DMS114 treated with DMSO at 0.1 percent for 48 hours (cell line): ENCODE data around the gene AIDA.
"Not testable (repeated sequence)": the region's sequence is repeated elsewhere in the genome, so short reads cannot be mapped to it uniquely, and the experiment has no call there.

Experiments used
- DNase-seq: peaks from one replicate; lab custom pipeline; 2025; ENCODE audit not compliant: unreplicated experiment; lab: John Stamatoyannopoulos, UW

The AIDA gene, protein sequence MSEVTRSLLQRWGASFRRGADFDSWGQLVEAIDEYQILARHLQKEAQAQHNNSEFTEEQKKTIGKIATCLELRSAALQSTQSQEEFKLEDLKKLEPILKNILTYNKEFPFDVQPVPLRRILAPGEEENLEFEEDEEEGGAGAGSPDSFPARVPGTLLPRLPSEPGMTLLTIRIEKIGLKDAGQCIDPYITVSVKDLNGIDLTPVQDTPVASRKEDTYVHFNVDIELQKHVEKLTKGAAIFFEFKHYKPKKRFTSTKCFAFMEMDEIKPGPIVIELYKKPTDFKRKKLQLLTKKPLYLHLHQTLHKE

GRCh38 chr1:222712253-222713090, at the start of gene AIDA, which contains the start of gene BROX:
Gene AIDA (minus strand): TSS chr1:222712491. CDS start chr1:222712317, 174 bp downstream.
Gene BROX (plus strand): TSS chr1:222712564. CDS start chr1:222715700, 3,136 bp downstream.
- peak; percentile 79 for DNase-seq

- DNase-seq, result no peak
Observed at GRCh38 chr1:222761083-222761482, 48.8 kb upstream of the AIDA start.

GRCh38 chr1:222759451-222760035, 47.3 kb upstream of the AIDA start:
- no peak for DNase-seq

- DNase-seq, result no peak
Observed at GRCh38 chr1:222757646-222758268, 45.5 kb upstream of the AIDA start.

- DNase-seq, result no peak
Observed at GRCh38 chr1:222754366-222755139, 42.3 kb upstream of the AIDA start.

DNA sequence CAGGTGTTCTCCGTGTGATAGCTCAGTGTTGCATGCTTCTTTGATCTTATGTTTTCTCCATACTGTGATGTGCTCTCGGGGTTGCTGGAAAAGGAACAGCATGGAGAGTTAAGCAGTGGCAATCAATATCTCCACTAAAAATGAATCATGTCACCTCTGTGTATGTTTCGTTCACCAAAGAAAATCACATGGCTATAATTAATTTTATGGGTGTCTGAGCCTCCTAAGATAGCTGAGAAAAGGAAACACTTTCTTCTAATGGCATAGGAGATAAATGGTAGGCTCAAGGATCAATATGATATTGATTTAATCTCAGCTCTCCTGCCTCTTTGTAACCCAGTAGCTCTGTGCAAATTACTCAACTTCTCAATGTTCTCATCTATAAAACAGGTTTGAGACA, 39.0 kb upstream of the AIDA start:
- DNase-seq, result no peak

GRCh38 chr1:222750651-222751050, 38.4 kb upstream of the AIDA start:
- no peak for DNase-seq

DNA sequence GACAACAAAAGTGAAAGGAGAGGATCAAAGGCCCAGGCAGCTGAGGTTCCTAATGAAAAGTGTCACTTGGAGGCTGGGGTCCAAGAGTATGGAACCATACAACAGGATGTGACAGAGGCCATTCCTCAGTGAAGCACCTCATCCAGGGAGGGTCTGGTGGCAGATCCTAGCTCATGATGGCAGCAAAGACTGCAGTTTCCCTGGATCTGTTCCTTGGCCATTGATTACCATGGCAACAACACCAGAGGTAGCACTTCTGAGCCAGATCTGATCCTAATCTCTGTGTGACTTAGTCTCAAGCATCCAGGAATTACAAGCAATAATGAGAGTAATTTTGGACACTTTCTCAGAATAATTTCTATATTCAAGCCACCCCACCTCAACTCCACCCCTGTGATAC, 37.6 kb upstream of the AIDA start:
- no peak for DNase-seq

GRCh38 chr1:222741630-222742457, 29.6 kb upstream of the AIDA start:
- not testable (repeated sequence) for DNase-seq

DNA sequence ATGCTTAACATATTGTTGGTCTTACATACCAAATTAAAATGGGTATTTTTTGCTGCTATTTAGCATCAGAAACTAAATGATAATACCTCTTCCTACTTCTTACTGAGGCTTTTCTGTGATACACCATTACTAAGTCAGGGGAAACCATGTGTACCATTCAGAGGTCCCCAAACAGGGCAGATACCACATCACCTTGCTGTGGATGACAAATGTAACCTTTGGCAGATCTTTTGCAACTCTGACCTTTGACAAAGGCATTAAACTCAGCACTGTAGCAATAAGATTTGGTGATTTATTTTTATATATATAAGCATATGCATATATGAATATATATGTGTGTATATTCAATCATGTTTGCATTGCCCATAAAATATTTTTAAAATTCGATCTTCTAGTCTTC, 27.6 kb upstream of the AIDA start:
- no peak for DNase-seq

DNA sequence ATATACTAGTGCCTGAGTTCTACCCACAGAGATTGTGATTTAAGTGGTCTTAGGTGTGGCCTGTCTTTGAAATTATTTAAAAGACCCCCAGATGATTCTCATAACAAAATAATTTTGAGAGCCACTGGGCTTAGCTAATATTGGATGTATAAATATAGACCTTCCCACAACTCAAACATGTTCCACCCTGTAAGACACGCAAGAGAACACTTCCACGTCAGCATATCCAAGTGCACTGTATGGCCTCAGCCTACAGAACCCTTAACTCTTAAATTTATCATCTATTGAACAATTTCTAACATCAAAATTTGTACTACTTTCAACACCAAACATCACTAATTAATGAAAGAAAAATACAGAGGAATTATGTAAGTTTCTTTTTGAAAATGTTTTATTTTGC, 27.2 kb upstream of the AIDA start:
- DNase-seq, result no peak

GRCh38 chr1:222736972-222737371, 24.7 kb upstream of the AIDA start, which contains the start of gene FAM177B:
Gene FAM177B (plus strand): TSS chr1:222737202. CDS start chr1:222746546, 9,344 bp downstream.
- no peak for DNase-seq

DNA sequence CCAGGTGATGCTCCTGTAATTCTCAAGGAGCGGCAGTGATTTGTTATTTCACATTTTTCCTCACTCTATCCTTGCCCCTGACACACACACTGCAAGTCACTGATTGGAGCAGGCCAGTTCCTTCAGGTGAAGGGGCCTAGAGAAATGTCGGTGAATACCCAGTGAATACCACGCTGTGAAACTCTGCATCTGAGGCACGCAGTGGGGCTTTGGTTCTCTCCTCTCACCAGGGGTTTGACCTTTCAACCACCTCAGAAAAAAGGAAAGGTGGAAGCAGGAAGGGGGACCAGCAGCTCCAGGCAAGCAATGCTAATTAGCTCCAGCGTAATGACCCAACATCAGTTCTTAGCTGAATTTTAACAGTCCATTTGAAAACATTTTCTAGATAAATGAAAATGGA, 24.2 kb upstream of the AIDA start:
- DNase-seq, result no peak

DNA sequence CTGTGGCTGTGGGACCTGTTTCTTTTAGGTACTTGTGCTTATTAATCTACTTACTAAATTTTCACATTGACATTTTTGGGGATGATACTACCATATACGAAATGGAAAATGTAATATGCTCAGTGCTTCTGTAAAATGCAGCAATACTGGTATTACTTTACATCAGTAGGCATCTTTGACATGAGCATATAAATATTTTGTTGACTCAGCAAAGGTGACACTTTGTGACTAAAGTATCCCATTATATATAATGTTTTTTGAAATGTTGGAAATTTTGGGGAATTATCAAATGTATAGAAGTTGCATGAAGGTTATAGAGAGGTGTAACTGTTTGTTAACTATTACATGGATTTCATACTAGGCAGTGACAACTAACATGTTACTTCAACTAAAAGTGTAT, 22.4 kb upstream of the AIDA start:
- no peak for DNase-seq

DNA sequence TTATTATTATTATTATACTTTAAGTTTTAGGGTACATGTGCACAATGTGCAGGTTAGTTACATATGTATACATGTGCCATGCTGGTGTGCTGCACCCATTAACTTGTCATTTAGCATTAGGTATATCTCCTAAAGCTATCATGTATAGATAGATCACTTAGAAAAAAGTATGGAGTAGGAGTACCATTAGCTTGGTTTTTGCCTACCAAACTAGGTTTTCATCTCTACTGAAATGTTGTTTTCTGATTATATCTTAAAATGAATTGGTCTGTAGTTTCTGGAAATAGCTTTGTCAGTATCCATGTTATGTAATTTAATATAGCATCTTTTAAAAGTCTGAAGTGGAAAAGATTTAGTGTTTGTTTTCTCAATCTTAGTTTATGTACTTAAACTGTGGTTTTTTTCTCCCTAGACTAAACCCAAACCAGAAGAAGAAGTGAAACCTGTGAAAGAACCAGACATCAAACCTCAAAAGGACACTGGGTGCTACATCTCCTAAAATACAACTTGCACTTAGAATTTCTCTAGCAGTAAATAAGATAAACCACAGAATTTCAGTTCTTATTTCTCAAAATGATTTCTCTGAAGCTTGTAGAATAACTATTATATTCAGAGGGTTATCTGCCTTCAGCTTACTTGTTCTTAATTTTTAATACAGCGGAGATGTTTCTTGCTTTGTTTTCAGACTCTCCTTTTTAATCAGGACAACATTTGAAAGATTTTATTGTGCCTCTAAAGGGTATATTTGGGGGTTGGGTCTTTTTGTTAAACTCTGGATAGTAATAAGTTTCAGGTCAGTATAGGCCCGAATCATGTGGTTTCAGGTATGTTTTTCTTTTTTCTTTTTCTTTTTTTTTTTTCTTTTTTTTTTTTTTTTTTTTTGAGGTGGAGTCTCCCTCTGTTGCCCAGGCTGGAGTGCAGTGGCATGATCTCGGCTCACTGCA, 20.2 kb upstream of the AIDA start:
- DNase-seq, result no peak

- DNase-seq, result no peak
Observed at GRCh38 chr1:222730866-222731265, 18.6 kb upstream of the AIDA start.

DNA sequence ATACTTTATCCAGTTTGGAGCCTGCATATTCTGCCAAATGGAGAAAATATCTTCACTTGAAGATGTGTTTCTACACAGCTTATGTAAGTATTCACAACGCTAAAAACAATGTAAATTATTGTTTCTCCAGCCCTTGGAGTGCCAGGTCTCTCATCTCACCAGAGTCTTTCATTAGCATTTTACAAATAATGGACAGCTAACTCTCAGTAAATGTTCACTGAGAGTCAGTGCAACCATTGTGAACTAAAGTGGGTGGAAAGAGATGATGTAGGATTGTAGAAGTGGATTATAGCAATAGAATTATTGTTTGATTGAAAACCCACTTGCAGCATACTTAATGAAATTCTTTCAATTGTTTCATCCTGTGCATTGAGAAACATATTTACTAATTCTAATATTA, 16.5 kb upstream of the AIDA start:
- DNase-seq, result no peak

DNA sequence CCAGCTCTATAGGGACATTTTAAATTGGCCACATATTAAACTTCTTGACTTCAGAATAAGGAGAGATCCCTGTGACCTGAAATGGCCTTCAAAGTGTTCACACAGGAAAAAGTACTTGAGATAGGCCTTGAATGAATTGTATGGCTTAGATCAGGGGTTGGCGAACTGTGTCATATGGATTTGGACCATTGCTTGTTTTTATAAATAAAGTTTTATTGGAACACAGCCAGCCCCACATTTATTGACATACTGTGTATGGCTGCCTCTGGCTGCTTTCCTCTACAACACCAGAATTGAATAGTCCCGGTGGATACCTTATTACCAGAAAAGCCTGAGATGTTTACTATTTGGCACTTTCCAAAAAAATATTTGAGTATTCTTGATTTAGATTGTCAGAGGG, 4.1 kb upstream of the AIDA start:
- no peak for DNase-seq
